Measurements from ENCODE around the gene SBF2.

SBF2 gene

DNA sequence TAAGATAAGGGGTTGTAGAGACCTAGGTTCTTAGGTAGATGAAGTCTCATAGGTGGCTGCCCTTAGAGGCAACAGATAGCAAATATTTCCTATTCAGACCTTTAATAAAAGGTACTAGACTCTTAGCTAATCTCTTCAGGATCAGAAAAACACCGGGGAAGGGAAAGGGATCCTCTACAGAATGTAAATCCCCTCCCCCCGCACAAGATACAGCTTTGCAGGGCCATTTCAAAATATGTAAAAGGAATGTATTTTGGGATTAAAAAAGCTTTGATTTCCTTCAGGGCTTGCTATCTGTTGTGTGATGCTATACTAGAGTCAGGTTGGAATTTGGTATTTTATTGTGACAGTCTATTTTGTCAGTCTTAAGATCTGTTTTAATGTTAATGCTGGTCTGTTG lies 517.0 kb downstream of the SBF2 start:
- H3K4me3 ChIP-seq (ENCODE audit: control insufficient read depth, low read depth, low read length), result no peak overlapping the region
- no peak for DNase-seq (ENCODE audit: low read depth)
- TF ChIP-seq, protein P1, sequence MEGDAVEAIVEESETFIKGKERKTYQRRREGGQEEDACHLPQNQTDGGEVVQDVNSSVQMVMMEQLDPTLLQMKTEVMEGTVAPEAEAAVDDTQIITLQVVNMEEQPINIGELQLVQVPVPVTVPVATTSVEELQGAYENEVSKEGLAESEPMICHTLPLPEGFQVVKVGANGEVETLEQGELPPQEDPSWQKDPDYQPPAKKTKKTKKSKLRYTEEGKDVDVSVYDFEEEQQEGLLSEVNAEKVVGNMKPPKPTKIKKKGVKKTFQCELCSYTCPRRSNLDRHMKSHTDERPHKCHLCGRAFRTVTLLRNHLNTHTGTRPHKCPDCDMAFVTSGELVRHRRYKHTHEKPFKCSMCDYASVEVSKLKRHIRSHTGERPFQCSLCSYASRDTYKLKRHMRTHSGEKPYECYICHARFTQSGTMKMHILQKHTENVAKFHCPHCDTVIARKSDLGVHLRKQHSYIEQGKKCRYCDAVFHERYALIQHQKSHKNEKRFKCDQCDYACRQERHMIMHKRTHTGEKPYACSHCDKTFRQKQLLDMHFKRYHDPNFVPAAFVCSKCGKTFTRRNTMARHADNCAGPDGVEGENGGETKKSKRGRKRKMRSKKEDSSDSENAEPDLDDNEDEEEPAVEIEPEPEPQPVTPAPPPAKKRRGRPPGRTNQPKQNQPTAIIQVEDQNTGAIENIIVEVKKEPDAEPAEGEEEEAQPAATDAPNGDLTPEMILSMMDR (IDR thresholded peaks at IDR 0.05; ENCODE audit: control insufficient read depth, insufficient read depth, low read depth, low read length, missing control alignments), result no peak

DNA sequence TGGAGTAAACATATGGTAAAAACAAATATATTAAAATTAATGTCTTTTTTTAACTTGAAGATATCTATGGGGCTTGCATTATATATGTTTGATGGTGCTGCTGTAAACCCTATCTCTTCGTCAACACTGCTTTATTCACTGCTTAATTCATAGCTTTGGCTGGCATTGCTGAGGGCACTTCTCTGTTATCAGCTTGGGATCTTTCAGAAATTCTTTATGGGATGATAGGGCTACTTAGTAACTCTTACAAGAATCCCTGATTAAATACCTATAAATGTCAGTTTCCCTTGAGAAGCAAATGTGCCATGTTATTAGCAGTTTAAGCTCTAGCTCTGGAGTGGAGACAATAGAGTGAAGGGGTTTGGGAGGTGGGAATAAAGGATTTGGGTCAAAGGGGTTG lies 517.8 kb downstream of the SBF2 start:
- H3K4me3 ChIP-seq (ENCODE audit: control insufficient read depth, low read depth, low read length), result peak overlapping the region; percentile 26
- TF ChIP-seq, protein P1 (IDR thresholded peaks at IDR 0.05; ENCODE audit: control insufficient read depth, insufficient read depth, low read depth, low read length, missing control alignments), result no peak
- DNase-seq (ENCODE audit: low read depth), result no peak

DNA sequence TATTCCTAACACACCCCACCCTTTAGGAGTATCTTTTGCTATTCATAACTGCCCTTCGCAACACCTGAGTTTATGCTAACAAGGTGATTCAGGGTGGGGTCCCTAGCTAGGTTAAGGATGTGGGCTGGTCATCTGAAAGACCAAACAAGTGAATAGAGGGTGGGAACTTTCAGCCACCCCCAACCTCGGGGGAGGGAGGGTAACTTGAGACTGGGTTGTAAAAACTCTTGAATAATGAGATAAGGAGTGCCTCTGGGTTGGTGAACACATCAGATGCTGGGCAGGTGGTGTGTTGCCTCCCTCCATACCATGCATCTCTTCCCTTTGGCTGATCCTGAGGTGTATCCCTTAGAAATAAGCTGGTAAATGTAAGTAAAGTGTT lies 518.6 kb downstream of the SBF2 start:
- H3K4me3 ChIP-seq (ENCODE audit: control insufficient read depth, low read depth, low read length), result peak overlapping the region; percentile 25
- TF ChIP-seq, protein P1 (IDR thresholded peaks at IDR 0.05; ENCODE audit: control insufficient read depth, insufficient read depth, low read depth, low read length, missing control alignments), result no peak
- DNase-seq (ENCODE audit: low read depth), result no peak

DNA sequence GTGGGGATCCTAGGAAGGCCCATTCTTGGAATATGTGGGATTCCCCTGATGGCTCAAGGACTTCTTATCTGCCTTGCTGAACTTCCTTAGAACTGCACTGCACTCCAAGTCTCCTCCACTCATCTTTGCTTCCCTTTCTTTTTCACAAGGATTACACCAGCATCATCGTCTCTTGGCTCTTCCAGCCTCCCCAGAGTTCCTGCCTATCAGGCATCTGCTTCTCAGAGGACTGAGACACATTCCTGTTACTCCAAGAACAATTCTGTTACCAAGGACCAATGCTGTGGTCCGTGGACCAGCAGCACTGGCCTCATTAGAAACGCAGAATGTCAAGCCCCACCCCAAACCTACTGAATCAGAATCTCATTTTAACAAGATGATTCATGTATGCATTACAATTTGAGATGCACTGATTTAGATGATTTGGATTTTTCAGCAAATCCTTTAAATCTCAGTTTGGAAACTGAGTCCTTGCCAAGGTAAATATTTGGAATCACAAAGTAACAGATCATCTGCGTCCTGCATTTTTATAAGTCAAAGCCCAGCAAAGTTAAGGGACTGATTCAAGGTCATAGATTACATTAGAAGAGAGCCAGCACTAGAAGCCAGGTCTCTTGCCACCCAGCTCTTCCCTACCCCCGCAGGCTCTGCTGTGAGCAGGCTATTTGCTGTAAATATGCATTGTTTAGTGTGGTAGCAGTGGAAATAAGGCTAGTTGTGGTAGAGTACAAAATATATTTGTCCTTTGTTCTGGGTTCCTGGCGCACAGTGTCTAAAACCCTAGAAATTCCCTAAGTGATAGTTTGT lies 519.2 kb downstream of the SBF2 start:
- peak; percentile 91 for DNase-seq (ENCODE audit: low read depth)
- H3K4me3 ChIP-seq (ENCODE audit: control insufficient read depth, low read depth, low read length), result no peak overlapping the region
- TF ChIP-seq, protein P1 (IDR thresholded peaks at IDR 0.05; ENCODE audit: control insufficient read depth, insufficient read depth, low read depth, low read length, missing control alignments), result no peak

DNA sequence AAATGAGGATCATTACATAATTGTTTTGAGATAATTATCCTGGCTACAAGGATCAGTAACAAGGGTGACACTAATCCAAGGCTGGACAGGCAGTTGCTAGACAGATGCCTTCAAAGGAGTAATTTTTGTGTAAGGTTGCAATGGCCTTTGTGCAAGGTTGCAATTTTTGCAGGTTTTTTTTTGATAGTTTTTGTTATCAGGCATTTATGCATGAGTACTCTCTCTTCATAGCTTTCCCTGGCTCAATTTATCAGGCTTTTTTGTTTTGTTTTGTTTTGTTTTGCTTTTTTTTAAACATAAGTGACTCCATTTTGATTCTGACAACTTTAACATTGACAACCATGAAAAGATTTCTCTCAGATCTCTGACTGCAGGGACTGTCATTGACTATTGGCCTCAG lies 519.9 kb downstream of the SBF2 start:
- TF ChIP-seq, protein P1 (IDR thresholded peaks at IDR 0.05; ENCODE audit: control insufficient read depth, insufficient read depth, low read depth, low read length, missing control alignments), result no peak
- no peak for DNase-seq (ENCODE audit: low read depth)
- no peak overlapping the region for H3K4me3 ChIP-seq (ENCODE audit: control insufficient read depth, low read depth, low read length)

DNA sequence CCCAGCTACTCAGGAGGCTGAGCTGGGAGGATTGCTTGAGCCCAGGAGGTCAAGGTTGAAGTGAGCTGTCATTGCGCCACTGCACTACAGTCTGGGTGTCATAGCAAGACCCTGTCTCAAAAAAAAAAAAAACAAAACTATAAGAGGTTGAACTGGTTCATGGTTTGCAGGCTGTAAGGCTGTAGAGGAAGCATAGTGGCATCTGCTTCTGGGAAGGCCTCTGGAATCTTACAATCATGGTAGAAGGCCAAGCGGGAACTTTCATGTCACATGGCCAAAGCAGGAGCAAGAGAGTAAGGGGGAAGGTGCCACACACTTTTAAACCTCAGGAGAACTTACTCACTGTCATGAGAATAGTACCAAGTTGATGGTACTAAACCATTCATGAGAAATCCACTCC lies 520.5 kb downstream of the SBF2 start:
- no peak for DNase-seq (ENCODE audit: low read depth)
- no peak overlapping the region for H3K4me3 ChIP-seq (ENCODE audit: control insufficient read depth, low read depth, low read length)
- TF ChIP-seq, protein P1 (IDR thresholded peaks at IDR 0.05; ENCODE audit: control insufficient read depth, insufficient read depth, low read depth, low read length, missing control alignments), result no peak

Measured in AG09309 (cell line).